ENCODE measurements around the gene AKR1B1. TPM values are rescaled to one million over a fixed set of nuclear protein-coding genes. Genes with fewer than 3 reads are reported as not detected.

The AKR1B1 gene
- polyA plus RNA-seq, 1 experiment, result 337 TPM

DNA sequence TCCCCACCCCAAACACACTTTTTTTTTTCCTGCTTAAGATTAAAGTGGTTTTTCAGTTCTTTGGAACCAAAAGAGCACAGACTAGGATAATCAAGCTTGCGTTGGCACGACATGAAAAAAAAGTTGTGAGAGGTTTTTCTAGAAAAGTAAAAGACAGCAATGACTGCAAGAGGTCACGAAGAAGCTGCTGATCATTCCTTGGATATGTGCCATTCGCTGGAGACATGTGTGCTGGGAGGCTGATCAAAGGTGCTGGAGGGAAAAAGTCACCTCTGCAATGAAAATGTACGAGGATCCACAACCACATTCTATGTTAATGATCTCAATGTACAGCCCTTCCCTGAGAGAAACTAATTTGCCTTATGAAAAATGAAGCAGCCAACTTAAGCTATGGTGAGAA is 5.4 kb downstream of the AKR1B1 start:
- CTCF ChIA-PET, result interaction anchor here (0.9 to 2.4 kb wide), 3 partner anchors 21 to 154 kb away, joined by 3 to 16 read pairs (median 10); no protein-coding TSS in a partner anchor
- POLR2A ChIA-PET, result interaction anchor here (0.8 kb wide), 1 partner anchor 27 kb away, joined by 4 read pairs; no protein-coding TSS in a partner anchor

GRCh38 chr7:134452991-134453473 is 5.9 kb downstream of the AKR1B1 start:
- no peak for DNase-seq (ENCODE audit: low read depth, low spot score)
- H3K27me3 ChIP-seq (ENCODE audit: control insufficient read depth, insufficient read depth, low read length), result no peaks in the 10 kb centered on the region
- H3K9me3 ChIP-seq (ENCODE audit: control insufficient read depth, insufficient read depth, low read length), result no peaks in the 10 kb centered on the region; the same call in 1 of the 2 replicates
- CTCF ChIA-PET, result interaction anchor here (0.9 to 2.4 kb wide), 5 partner anchors 20 to 154 kb away, joined by 3 to 16 read pairs (median 4); no protein-coding TSS in a partner anchor
- POLR2A ChIA-PET, result interaction anchor here (1.2 kb wide), 1 partner anchor 20 kb away, joined by 4 read pairs; no protein-coding TSS in a partner anchor
- peak overlapping the region; percentile 57 for H3K27ac ChIP-seq (ENCODE audit: low read depth, low read length)
- TF ChIP-seq, protein P1, sequence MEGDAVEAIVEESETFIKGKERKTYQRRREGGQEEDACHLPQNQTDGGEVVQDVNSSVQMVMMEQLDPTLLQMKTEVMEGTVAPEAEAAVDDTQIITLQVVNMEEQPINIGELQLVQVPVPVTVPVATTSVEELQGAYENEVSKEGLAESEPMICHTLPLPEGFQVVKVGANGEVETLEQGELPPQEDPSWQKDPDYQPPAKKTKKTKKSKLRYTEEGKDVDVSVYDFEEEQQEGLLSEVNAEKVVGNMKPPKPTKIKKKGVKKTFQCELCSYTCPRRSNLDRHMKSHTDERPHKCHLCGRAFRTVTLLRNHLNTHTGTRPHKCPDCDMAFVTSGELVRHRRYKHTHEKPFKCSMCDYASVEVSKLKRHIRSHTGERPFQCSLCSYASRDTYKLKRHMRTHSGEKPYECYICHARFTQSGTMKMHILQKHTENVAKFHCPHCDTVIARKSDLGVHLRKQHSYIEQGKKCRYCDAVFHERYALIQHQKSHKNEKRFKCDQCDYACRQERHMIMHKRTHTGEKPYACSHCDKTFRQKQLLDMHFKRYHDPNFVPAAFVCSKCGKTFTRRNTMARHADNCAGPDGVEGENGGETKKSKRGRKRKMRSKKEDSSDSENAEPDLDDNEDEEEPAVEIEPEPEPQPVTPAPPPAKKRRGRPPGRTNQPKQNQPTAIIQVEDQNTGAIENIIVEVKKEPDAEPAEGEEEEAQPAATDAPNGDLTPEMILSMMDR (IDR thresholded peaks at IDR 0.05; ENCODE audit: low read depth, low read length), result no peak
- no peak overlapping the region for H3K4me3 ChIP-seq (ENCODE audit: low read depth, low read length)

More for the DNA sequence above, 5.4 kb downstream of the AKR1B1 start:
- H3K9me3 ChIP-seq (ENCODE audit: control insufficient read depth, insufficient read depth, low read length), result no peaks in the 10 kb centered on the region; the same call in 1 of the 2 replicates
- no peaks in the 10 kb centered on the region for H3K27me3 ChIP-seq (ENCODE audit: control insufficient read depth, insufficient read depth, low read length)
- DNase-seq (ENCODE audit: low read depth, low spot score), result no peak
- TF ChIP-seq, protein P1 (IDR thresholded peaks at IDR 0.05; ENCODE audit: low read depth, low read length), result no peak
- H3K4me3 ChIP-seq (ENCODE audit: low read depth, low read length), result no peak overlapping the region
- H3K27ac ChIP-seq (ENCODE audit: low read depth, low read length), result no peak overlapping the region

DNA sequence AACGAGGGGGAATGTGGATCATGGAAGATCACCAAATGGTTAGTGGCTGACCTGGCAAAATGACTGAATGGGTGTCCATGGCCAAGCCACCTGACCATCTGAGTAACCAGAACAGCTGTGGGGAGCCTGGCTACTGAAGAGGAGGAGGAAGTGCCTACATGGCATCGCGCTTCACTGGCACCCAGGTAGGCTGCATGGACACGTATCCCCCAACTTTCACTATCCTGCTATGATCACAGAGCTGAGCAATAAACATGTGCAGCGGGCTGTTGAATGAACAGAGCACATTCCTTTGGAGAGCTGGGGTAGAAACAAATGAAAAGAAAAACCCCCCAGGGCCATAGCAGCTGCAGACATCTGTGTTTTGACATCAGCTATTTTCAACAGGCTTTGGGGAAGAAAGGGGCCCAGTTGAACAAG is 6.5 kb downstream of the AKR1B1 start:
- Histone ChIP-seq H3K27ac (ENCODE audit: low read depth, low read length) (peak overlapping the region; percentile 57), H3K4me3 (ENCODE audit: low read depth, low read length) (no peak overlapping the region), H3K27me3 (ENCODE audit: control insufficient read depth, insufficient read depth, low read length) (no peaks in the 10 kb centered on the region), H3K9me3 (ENCODE audit: control insufficient read depth, insufficient read depth, low read length) (no peaks in the 10 kb centered on the region; the same call in 1 of the 2 replicates)
- CTCF ChIA-PET, result interaction anchor here (0.9 to 2.4 kb wide), 3 partner anchors 20 to 28 kb away, joined by 3 to 16 read pairs (median 4); no protein-coding TSS in a partner anchor
- POLR2A ChIA-PET, result interaction anchor here (1.2 kb wide), 1 partner anchor 20 kb away, joined by 4 read pairs; no protein-coding TSS in a partner anchor
- TF ChIP-seq, protein P1 (IDR thresholded peaks at IDR 0.05; ENCODE audit: low read depth, low read length), result no peak
- DNase-seq (ENCODE audit: low read depth, low spot score), result no peak

GRCh38 chr7:134451656-134452055 is 7.2 kb downstream of the AKR1B1 start:
- Histone ChIP-seq H3K9me3 (ENCODE audit: control insufficient read depth, insufficient read depth, low read length) (no peaks in the 10 kb centered on the region; the same call in 1 of the 2 replicates), H3K4me3 (ENCODE audit: low read depth, low read length) (no peak overlapping the region), H3K27me3 (ENCODE audit: control insufficient read depth, insufficient read depth, low read length) (no peaks in the 10 kb centered on the region), H3K27ac (ENCODE audit: low read depth, low read length) (no peak overlapping the region)
- no peak for DNase-seq (ENCODE audit: low read depth, low spot score)
- ChIA-PET CTCF (no interaction called here), POLR2A (no interaction called here)
- TF ChIP-seq, protein P1 (IDR thresholded peaks at IDR 0.05; ENCODE audit: low read depth, low read length), result no peak

All from AG04450 (cell line).